ENCODE measurements around the gene SMC3. TPM values are rescaled to one million over a fixed set of nuclear protein-coding genes. Genes with fewer than 3 reads are reported as not detected.

The SMC3 gene
- total and polyA plus RNA-seq, 4 donors: 14.7 to 35.8 (median 26.2) TPM

GRCh38 chr10:110577056-110577455 is 9.6 kb downstream of the SMC3 start:
- DNase-seq (no peak), ATAC-seq (ENCODE audit: low FRiP score) (no peak)
- H3K4me3 ChIP-seq (ENCODE audit: low read length in 2 of 2): no peak overlapping the region
- H3K27me3 ChIP-seq (ENCODE audit: control insufficient read depth in 1 of 2, insufficient read depth in 2 of 2, low read length in 1 of 2): no peaks in the 10 kb centered on the region
- intact Hi-C loops (cut with DNase I): no loop called here
- peaks cover 0 to 3% of the 10 kb centered on the region in 2 donors for H3K4me1 ChIP-seq (ENCODE audit: control insufficient read depth in 1 of 2, insufficient read depth in 2 of 2, low read length in 2 of 2)
- H3K9me3 ChIP-seq (ENCODE audit: control insufficient read depth, low read length): no peaks in the 10 kb centered on the region
- no peaks in the 10 kb centered on the region for H3K36me3 ChIP-seq (ENCODE audit: control insufficient read depth in 1 of 2, insufficient read depth in 2 of 2, low read length in 1 of 2)
- no peak overlapping the region for H3K27ac ChIP-seq (ENCODE audit: low read depth in 1 of 2, low read length in 2 of 2)
- 24 to 27% methylated on average over 3 of the region's 3 CpGs for WGBS, 2 donors

GRCh38 chr10:110584006-110584405 is 16.5 kb downstream of the SMC3 start:
- Histone ChIP-seq H3K4me3 (ENCODE audit: low read length in 2 of 2) (no peak overlapping the region), H3K27me3 (ENCODE audit: control insufficient read depth in 1 of 2, insufficient read depth in 2 of 2, low read length in 1 of 2) (no peaks in the 10 kb centered on the region), H3K36me3 (ENCODE audit: control insufficient read depth in 1 of 2, insufficient read depth in 2 of 2, low read length in 1 of 2) (peaks cover 2 to 8% of the 10 kb centered on the region in 2 donors), H3K9me3 (ENCODE audit: control insufficient read depth, low read length) (no peaks in the 10 kb centered on the region), H3K4me1 (ENCODE audit: control insufficient read depth in 1 of 2, insufficient read depth in 2 of 2, low read length in 2 of 2) (no peaks in the 10 kb centered on the region), H3K27ac (ENCODE audit: low read depth in 1 of 2, low read length in 2 of 2) (no peak overlapping the region)
- intact Hi-C loops (cut with DNase I): no loop called here
- DNase-seq: no peak
- ATAC-seq (ENCODE audit: low FRiP score): no peak
- 91 to 92% methylated on average over 3 of the region's 3 CpGs for WGBS, 2 donors

GRCh38 chr10:110591760-110592159 is 24.3 kb downstream of the SMC3 start:
- H3K9me3 ChIP-seq (ENCODE audit: control insufficient read depth, low read length): no peaks in the 10 kb centered on the region
- H3K36me3 ChIP-seq (ENCODE audit: control insufficient read depth in 1 of 2, insufficient read depth in 2 of 2, low read length in 1 of 2): no peaks in the 10 kb centered on the region
- DNase-seq: no peak
- WGBS, 2 donors: 85 to 88% methylated on average over 5 of the region's 5 CpGs
- H3K4me3 ChIP-seq (ENCODE audit: low read length in 2 of 2): no peak overlapping the region
- no peak for ATAC-seq (ENCODE audit: low FRiP score)
- intact Hi-C loops (cut with DNase I): no loop called here
- H3K27me3 ChIP-seq (ENCODE audit: control insufficient read depth in 1 of 2, insufficient read depth in 2 of 2, low read length in 1 of 2): no peaks in the 10 kb centered on the region
- no peaks in the 10 kb centered on the region for H3K4me1 ChIP-seq (ENCODE audit: control insufficient read depth in 1 of 2, insufficient read depth in 2 of 2, low read length in 2 of 2)
- H3K27ac ChIP-seq (ENCODE audit: low read depth in 1 of 2, low read length in 2 of 2): no peak overlapping the region

- no peaks in the 10 kb centered on the region for H3K27me3 ChIP-seq (ENCODE audit: control insufficient read depth in 1 of 2, insufficient read depth in 2 of 2, low read length in 1 of 2)
- intact Hi-C loops (cut with DNase I): no loop called here
- ATAC-seq (ENCODE audit: low FRiP score) (no peak), DNase-seq (no peak)
- H3K27ac ChIP-seq (ENCODE audit: low read depth in 1 of 2, low read length in 2 of 2): no peak overlapping the region
- H3K36me3 ChIP-seq (ENCODE audit: control insufficient read depth in 1 of 2, insufficient read depth in 2 of 2, low read length in 1 of 2): peaks cover 0 to 3% of the 10 kb centered on the region in 2 donors
- no peaks in the 10 kb centered on the region for H3K4me1 ChIP-seq (ENCODE audit: control insufficient read depth in 1 of 2, insufficient read depth in 2 of 2, low read length in 2 of 2)
- H3K4me3 ChIP-seq (ENCODE audit: low read length in 2 of 2): no peak overlapping the region
- 89 to 91% methylated on average over 2 of the region's 2 CpGs for WGBS, 2 donors
- no peaks in the 10 kb centered on the region for H3K9me3 ChIP-seq (ENCODE audit: control insufficient read depth, low read length)
Measured at GRCh38 chr10:110597476-110597875, 30.0 kb downstream of the SMC3 start.

- Histone ChIP-seq H3K27me3 (ENCODE audit: control insufficient read depth in 1 of 2, insufficient read depth in 2 of 2, low read length in 1 of 2) (no peaks in the 10 kb centered on the region), H3K36me3 (ENCODE audit: control insufficient read depth in 1 of 2, insufficient read depth in 2 of 2, low read length in 1 of 2) (peaks cover 0 to 3% of the 10 kb centered on the region in 2 donors), H3K9me3 (ENCODE audit: control insufficient read depth, low read length) (no peaks in the 10 kb centered on the region), H3K27ac (ENCODE audit: low read depth in 1 of 2, low read length in 2 of 2) (no peak overlapping the region), H3K4me1 (ENCODE audit: control insufficient read depth in 1 of 2, insufficient read depth in 2 of 2, low read length in 2 of 2) (no peaks in the 10 kb centered on the region), H3K4me3 (ENCODE audit: low read length in 2 of 2) (no peak overlapping the region)
- 73 to 78% methylated on average over 2 of the region's 2 CpGs for WGBS, 2 donors
- intact Hi-C loops (cut with DNase I): loop anchor here in 1 of 2 donors (10.0 kb wide), 1 partner anchor 294 kb away; no protein-coding TSS in a partner anchor
- DNase-seq (no peak), ATAC-seq (ENCODE audit: low FRiP score) (no peak)
Measured at GRCh38 chr10:110600487-110601101, 33.1 kb downstream of the SMC3 start.

- no peak for ATAC-seq (ENCODE audit: low FRiP score)
- intact Hi-C loops (cut with DNase I): loop anchor here in 1 of 2 donors (10.0 kb wide), 1 partner anchor 293 kb away; no protein-coding TSS in a partner anchor
- DNase-seq: no peak
- no peak overlapping the region for H3K27ac ChIP-seq (ENCODE audit: low read depth in 1 of 2, low read length in 2 of 2)
- WGBS, 2 donors: 80 to 83% methylated on average over 4 of the region's 4 CpGs
- H3K27me3 ChIP-seq (ENCODE audit: control insufficient read depth in 1 of 2, insufficient read depth in 2 of 2, low read length in 1 of 2): no peaks in the 10 kb centered on the region
- H3K4me3 ChIP-seq (ENCODE audit: low read length in 2 of 2): no peak overlapping the region
- H3K4me1 ChIP-seq (ENCODE audit: control insufficient read depth in 1 of 2, insufficient read depth in 2 of 2, low read length in 2 of 2): no peaks in the 10 kb centered on the region
- H3K36me3 ChIP-seq (ENCODE audit: control insufficient read depth in 1 of 2, insufficient read depth in 2 of 2, low read length in 1 of 2): peaks cover 0 to 3% of the 10 kb centered on the region in 2 donors
- no peaks in the 10 kb centered on the region for H3K9me3 ChIP-seq (ENCODE audit: control insufficient read depth, low read length)
Measured at GRCh38 chr10:110601581-110601980, 34.1 kb downstream of the SMC3 start.

- no peak for DNase-seq
- WGBS, 2 donors: 78 to 86% methylated on average over 6 of the region's 6 CpGs
Measured at GRCh38 chr10:110608087-110608486, 40.6 kb downstream of the SMC3 start.

GRCh38 chr10:110609605-110610004 is 42.1 kb downstream of the SMC3 start:
- Histone ChIP-seq H3K27me3 (ENCODE audit: control insufficient read depth in 1 of 2, insufficient read depth in 2 of 2, low read length in 1 of 2) (no peaks in the 10 kb centered on the region), H3K27ac (ENCODE audit: low read depth in 1 of 2, low read length in 2 of 2) (no peak overlapping the region), H3K9me3 (ENCODE audit: control insufficient read depth, low read length) (no peaks in the 10 kb centered on the region), H3K4me3 (ENCODE audit: low read length in 2 of 2) (no peak overlapping the region), H3K36me3 (ENCODE audit: control insufficient read depth in 1 of 2, insufficient read depth in 2 of 2, low read length in 1 of 2) (no peaks in the 10 kb centered on the region), H3K4me1 (ENCODE audit: control insufficient read depth in 1 of 2, insufficient read depth in 2 of 2, low read length in 2 of 2) (no peaks in the 10 kb centered on the region)
- intact Hi-C loops (cut with DNase I): loop anchor here (1.0 to 10.0 kb wide), 3 partner anchors 63 to 285 kb away; no protein-coding TSS in a partner anchor
- no peak for DNase-seq
- no peak for ATAC-seq (ENCODE audit: low FRiP score)
- WGBS, 2 donors: 6 to 8% methylated on average over 2 of the region's 2 CpGs

More at GRCh38 chr10:110608087-110608486, 40.6 kb downstream of the SMC3 start:
- no peaks in the 10 kb centered on the region for H3K27me3 ChIP-seq (ENCODE audit: control insufficient read depth in 1 of 2, insufficient read depth in 2 of 2, low read length in 1 of 2)
- intact Hi-C loops (cut with DNase I): loop anchor here in 1 of 2 donors (10.0 kb wide), 1 partner anchor 287 kb away; no protein-coding TSS in a partner anchor
- no peak overlapping the region for H3K4me3 ChIP-seq (ENCODE audit: low read length in 2 of 2)
- no peaks in the 10 kb centered on the region for H3K4me1 ChIP-seq (ENCODE audit: control insufficient read depth in 1 of 2, insufficient read depth in 2 of 2, low read length in 2 of 2)
- no peaks in the 10 kb centered on the region for H3K36me3 ChIP-seq (ENCODE audit: control insufficient read depth in 1 of 2, insufficient read depth in 2 of 2, low read length in 1 of 2)
- H3K27ac ChIP-seq (ENCODE audit: low read depth in 1 of 2, low read length in 2 of 2): no peak overlapping the region
- no peaks in the 10 kb centered on the region for H3K9me3 ChIP-seq (ENCODE audit: control insufficient read depth, low read length)
- no peak for ATAC-seq (ENCODE audit: low FRiP score)

- 16 to 19% methylated on average over 3 of the region's 3 CpGs for WGBS, 2 donors
- Histone ChIP-seq H3K4me3 (ENCODE audit: low read length in 2 of 2) (no peak overlapping the region), H3K27ac (ENCODE audit: low read depth in 1 of 2, low read length in 2 of 2) (no peak overlapping the region), H3K4me1 (ENCODE audit: control insufficient read depth in 1 of 2, insufficient read depth in 2 of 2, low read length in 2 of 2) (no peaks in the 10 kb centered on the region), H3K27me3 (ENCODE audit: control insufficient read depth in 1 of 2, insufficient read depth in 2 of 2, low read length in 1 of 2) (no peaks in the 10 kb centered on the region), H3K9me3 (ENCODE audit: control insufficient read depth, low read length) (no peaks in the 10 kb centered on the region), H3K36me3 (ENCODE audit: control insufficient read depth in 1 of 2, insufficient read depth in 2 of 2, low read length in 1 of 2) (no peaks in the 10 kb centered on the region)
- intact Hi-C loops (cut with DNase I): loop anchor here (1.0 to 10.0 kb wide), 3 partner anchors 62 to 284 kb away; no protein-coding TSS in a partner anchor
- ATAC-seq (ENCODE audit: low FRiP score): peak; percentile 67
- no peak for DNase-seq
Measured at GRCh38 chr10:110610308-110610774, 42.8 kb downstream of the SMC3 start.

Measured in aorta (tissue), 5 donors.